ENCODE data around the gene OR13C3. TPM values are rescaled to one million over a fixed set of nuclear protein-coding genes. Genes with fewer than 3 reads are reported as not detected.

The OR13C3 gene
- total and polyA plus RNA-seq, 4 donors, result 0.17 TPM; not detected in 3

DNA sequence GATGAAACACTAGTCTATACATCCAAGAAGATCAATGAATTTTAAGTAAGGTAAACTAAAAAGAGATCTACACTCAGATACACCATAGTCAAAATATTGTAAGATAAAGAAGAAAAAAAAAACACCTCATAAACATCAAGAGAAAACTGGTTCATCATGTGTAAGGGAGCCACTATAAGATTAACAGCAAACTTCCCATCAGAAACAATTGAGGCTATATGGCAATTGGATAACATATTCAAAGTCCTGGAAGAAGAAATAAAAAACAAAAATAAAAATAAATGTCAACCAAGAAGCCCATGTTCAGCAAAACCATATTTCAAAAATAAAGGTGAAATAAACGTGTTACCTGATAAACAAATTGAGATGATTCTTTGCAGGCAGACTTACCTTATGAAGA lies 36.0 kb upstream of the OR13C3 start:
- no peak overlapping the region for H3K27ac ChIP-seq (ENCODE audit: low read depth in 1 of 2, low read length in 2 of 2)
- no peak for DNase-seq (ENCODE audit: low spot score)
- H3K9me3 ChIP-seq (ENCODE audit: control insufficient read depth in 4 of 4, low read length in 3 of 4), result peaks cover 0 to 8% (median 5%) of the 10 kb centered on the region in 4 donors
- H3K4me1 ChIP-seq (ENCODE audit: control insufficient read depth in 4 of 4, insufficient read depth in 4 of 4, low read length in 3 of 4), result no peaks in the 10 kb centered on the region
- 57% methylated on average over 1 of the region's 1 CpG for WGBS
- H3K9ac ChIP-seq (ENCODE audit: low read depth in 1 of 2, low read length in 2 of 2), result no peak overlapping the region
- H3K36me3 ChIP-seq (ENCODE audit: control insufficient read depth in 4 of 4, insufficient read depth in 3 of 4, low read depth in 1 of 4, low read length in 3 of 4), result no peaks in the 10 kb centered on the region
- no peaks in the 10 kb centered on the region for H3K27me3 ChIP-seq (ENCODE audit: control insufficient read depth in 4 of 4, insufficient read depth in 4 of 4, low read length in 3 of 4)
- TF ChIP-seq HNF4G (IDR thresholded peaks at IDR 0.05) (no peak), NR2F2 (IDR thresholded peaks at IDR 0.05) (no peak), JUND (IDR thresholded peaks at IDR 0.05) (no peak), RXRA (IDR thresholded peaks at IDR 0.05) (no peak), TAF1 (conservative IDR thresholded peaks at IDR 0.05) (no peak), EGR1 (IDR thresholded peaks at IDR 0.05; ENCODE audit: low read depth in 2 of 2) (no peak), GABPA (IDR thresholded peaks at IDR 0.05 in 1 of 2, conservative IDR thresholded peaks at IDR 0.05 in 1 of 2) (no peak), YY1 (IDR thresholded peaks at IDR 0.05) (no peak), FOXA1 (IDR thresholded peaks at IDR 0.05) (no peak), RAD21 (IDR thresholded peaks at IDR 0.05) (no peak), HNF4A (conservative IDR thresholded peaks at IDR 0.05) (no peak), SP1 (IDR thresholded peaks at IDR 0.05) (no peak), FOXA2 (IDR thresholded peaks at IDR 0.05) (no peak)
- TF ChIP-seq, protein P1, sequence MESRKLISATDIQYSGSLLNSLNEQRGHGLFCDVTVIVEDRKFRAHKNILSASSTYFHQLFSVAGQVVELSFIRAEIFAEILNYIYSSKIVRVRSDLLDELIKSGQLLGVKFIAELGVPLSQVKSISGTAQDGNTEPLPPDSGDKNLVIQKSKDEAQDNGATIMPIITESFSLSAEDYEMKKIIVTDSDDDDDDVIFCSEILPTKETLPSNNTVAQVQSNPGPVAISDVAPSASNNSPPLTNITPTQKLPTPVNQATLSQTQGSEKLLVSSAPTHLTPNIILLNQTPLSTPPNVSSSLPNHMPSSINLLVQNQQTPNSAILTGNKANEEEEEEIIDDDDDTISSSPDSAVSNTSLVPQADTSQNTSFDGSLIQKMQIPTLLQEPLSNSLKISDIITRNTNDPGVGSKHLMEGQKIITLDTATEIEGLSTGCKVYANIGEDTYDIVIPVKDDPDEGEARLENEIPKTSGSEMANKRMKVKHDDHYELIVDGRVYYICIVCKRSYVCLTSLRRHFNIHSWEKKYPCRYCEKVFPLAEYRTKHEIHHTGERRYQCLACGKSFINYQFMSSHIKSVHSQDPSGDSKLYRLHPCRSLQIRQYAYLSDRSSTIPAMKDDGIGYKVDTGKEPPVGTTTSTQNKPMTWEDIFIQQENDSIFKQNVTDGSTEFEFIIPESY (IDR thresholded peaks at IDR 0.05), result no peak
- TF ChIP-seq, protein P2, sequence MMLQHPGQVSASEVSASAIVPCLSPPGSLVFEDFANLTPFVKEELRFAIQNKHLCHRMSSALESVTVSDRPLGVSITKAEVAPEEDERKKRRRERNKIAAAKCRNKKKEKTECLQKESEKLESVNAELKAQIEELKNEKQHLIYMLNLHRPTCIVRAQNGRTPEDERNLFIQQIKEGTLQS (IDR thresholded peaks at IDR 0.05), result no peak
- TF ChIP-seq, protein P3, sequence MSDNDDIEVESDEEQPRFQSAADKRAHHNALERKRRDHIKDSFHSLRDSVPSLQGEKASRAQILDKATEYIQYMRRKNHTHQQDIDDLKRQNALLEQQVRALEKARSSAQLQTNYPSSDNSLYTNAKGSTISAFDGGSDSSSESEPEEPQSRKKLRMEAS (IDR thresholded peaks at IDR 0.05), result no peak
- TF ChIP-seq, protein P4, sequence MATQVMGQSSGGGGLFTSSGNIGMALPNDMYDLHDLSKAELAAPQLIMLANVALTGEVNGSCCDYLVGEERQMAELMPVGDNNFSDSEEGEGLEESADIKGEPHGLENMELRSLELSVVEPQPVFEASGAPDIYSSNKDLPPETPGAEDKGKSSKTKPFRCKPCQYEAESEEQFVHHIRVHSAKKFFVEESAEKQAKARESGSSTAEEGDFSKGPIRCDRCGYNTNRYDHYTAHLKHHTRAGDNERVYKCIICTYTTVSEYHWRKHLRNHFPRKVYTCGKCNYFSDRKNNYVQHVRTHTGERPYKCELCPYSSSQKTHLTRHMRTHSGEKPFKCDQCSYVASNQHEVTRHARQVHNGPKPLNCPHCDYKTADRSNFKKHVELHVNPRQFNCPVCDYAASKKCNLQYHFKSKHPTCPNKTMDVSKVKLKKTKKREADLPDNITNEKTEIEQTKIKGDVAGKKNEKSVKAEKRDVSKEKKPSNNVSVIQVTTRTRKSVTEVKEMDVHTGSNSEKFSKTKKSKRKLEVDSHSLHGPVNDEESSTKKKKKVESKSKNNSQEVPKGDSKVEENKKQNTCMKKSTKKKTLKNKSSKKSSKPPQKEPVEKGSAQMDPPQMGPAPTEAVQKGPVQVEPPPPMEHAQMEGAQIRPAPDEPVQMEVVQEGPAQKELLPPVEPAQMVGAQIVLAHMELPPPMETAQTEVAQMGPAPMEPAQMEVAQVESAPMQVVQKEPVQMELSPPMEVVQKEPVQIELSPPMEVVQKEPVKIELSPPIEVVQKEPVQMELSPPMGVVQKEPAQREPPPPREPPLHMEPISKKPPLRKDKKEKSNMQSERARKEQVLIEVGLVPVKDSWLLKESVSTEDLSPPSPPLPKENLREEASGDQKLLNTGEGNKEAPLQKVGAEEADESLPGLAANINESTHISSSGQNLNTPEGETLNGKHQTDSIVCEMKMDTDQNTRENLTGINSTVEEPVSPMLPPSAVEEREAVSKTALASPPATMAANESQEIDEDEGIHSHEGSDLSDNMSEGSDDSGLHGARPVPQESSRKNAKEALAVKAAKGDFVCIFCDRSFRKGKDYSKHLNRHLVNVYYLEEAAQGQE (IDR thresholded peaks at IDR 0.05), result no peak
- TF ChIP-seq, protein P5, sequence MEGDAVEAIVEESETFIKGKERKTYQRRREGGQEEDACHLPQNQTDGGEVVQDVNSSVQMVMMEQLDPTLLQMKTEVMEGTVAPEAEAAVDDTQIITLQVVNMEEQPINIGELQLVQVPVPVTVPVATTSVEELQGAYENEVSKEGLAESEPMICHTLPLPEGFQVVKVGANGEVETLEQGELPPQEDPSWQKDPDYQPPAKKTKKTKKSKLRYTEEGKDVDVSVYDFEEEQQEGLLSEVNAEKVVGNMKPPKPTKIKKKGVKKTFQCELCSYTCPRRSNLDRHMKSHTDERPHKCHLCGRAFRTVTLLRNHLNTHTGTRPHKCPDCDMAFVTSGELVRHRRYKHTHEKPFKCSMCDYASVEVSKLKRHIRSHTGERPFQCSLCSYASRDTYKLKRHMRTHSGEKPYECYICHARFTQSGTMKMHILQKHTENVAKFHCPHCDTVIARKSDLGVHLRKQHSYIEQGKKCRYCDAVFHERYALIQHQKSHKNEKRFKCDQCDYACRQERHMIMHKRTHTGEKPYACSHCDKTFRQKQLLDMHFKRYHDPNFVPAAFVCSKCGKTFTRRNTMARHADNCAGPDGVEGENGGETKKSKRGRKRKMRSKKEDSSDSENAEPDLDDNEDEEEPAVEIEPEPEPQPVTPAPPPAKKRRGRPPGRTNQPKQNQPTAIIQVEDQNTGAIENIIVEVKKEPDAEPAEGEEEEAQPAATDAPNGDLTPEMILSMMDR (IDR thresholded peaks at IDR 0.05; ENCODE audit: low read depth, low read length, missing input control), result no peak
- H3K4me3 ChIP-seq (ENCODE audit: low read depth in 1 of 3, low read length in 3 of 3), result no peak overlapping the region

Data from liver (tissue), 9 donors.